WTC11 (cell line): ENCODE results near the gene DNAH8. TPM values are rescaled to one million over a fixed set of nuclear protein-coding genes. Genes with fewer than 3 reads are reported as not detected.

Experiments used
- ATAC-seq: fragments of 200-7000 bp; cut with Tn5 transposase; 2 replicates; pipeline ENCODE4 v1.10.0; 2021; ENCODE audit warnings: mild to moderate bottlenecking, moderate library complexity
- CTCF ChIA-PET: fragments of 300-600 bp; sonication (Branson Sonifier 250); formaldehyde crosslinking; loops from one replicate; lab custom pipeline; 2021; ENCODE audit warnings: antibody characterized with exemption; lab: Charles Lee
- POLR2A ChIA-PET: fragments of 350-600 bp; sonication (Branson Sonifier 250); formaldehyde crosslinking; loops from one replicate; lab custom pipeline; 2021; ENCODE audit warnings: antibody characterized with exemption; lab: Charles Lee
- DNase-seq: peaks from one replicate; pipeline ENCODE4 v3.0.0; 2021; ENCODE audit warnings: low spot score
- H3K27ac Mint-ChIP-seq: 2 replicates; pipeline ENCODE4 v1.8.0; 2021; ENCODE audit warnings: mixed read lengths
- H3K27me3 Mint-ChIP-seq: 2 replicates; pipeline ENCODE4 v1.8.0; 2021; ENCODE audit warnings: low read depth, mild to moderate bottlenecking, moderate library complexity, mixed read lengths
- H3K36me3 Mint-ChIP-seq: 2 replicates; pipeline ENCODE4 v1.8.0; 2021; ENCODE audit warnings: mixed read lengths
- H3K4me1 Mint-ChIP-seq: 2 replicates; pipeline ENCODE4 v1.8.0; 2022; ENCODE audit warnings: mixed read lengths
- H3K4me3 Mint-ChIP-seq: 2 replicates; pipeline ENCODE4 v1.8.0; 2021; ENCODE audit warnings: mild to moderate bottlenecking, moderate library complexity, mixed read lengths
- H3K9me3 Mint-ChIP-seq: 2 replicates; pipeline ENCODE4 v1.8.0; 2021; ENCODE audit warnings: mixed read lengths
- ATF1 ChIP-seq: sonication (generic); formaldehyde crosslinking; IDR thresholded peaks from 2 replicates; pipeline ENCODE4 v1.8.1; 2023; ENCODE audit warnings: mild to moderate bottlenecking, moderate library complexity, missing genetic modification reagents
- CREB1 ChIP-seq: sonication (generic); formaldehyde crosslinking; IDR thresholded peaks from 2 replicates; pipeline ENCODE4 v1.8.0; 2023; ENCODE audit warnings: mild to moderate bottlenecking, missing genetic modification reagents
- ESRRA ChIP-seq: sonication (generic); formaldehyde crosslinking; IDR thresholded peaks from 2 replicates; pipeline ENCODE4 v1.8.1; 2022; ENCODE audit warnings: mild to moderate bottlenecking, missing genetic modification reagents, borderline replicate concordance
- ETV6 ChIP-seq: sonication (generic); formaldehyde crosslinking; IDR thresholded peaks from 2 replicates; pipeline ENCODE4 v1.8.1; 2022; ENCODE audit warnings: mild to moderate bottlenecking, missing genetic modification reagents
- GTF2I ChIP-seq: fragments of 250-450 bp; sonication (Bioruptor Pico); conservative IDR thresholded peaks from 2 replicates; pipeline ENCODE4 v1.4.0; 2021; ENCODE audit warnings: mild to moderate bottlenecking
- NFE2L1 ChIP-seq: sonication (generic); formaldehyde crosslinking; IDR thresholded peaks from 2 replicates; pipeline ENCODE4 v1.8.1; 2023; ENCODE audit warnings: missing genetic modification reagents
- NR3C1 ChIP-seq: sonication (generic); formaldehyde crosslinking; conservative IDR thresholded peaks from 2 replicates; pipeline ENCODE4 v1.8.1; 2023; ENCODE audit warnings: low read depth, mild to moderate bottlenecking, missing genetic modification reagents
- RELA ChIP-seq: sonication (generic); formaldehyde crosslinking; IDR thresholded peaks from 2 replicates; pipeline ENCODE4 v1.8.1; 2022; ENCODE audit warnings: missing genetic modification reagents, mild to moderate bottlenecking, borderline replicate concordance
- RORB ChIP-seq: fragments of 250-450 bp; sonication (Bioruptor Pico); IDR thresholded peaks from 2 replicates; pipeline ENCODE4 v1.9.0; 2021; ENCODE audit warnings: mild to moderate bottlenecking
- TCF7 ChIP-seq: sonication (generic); formaldehyde crosslinking; IDR thresholded peaks from 2 replicates; pipeline ENCODE4 v1.8.0; 2022; ENCODE audit warnings: mild to moderate bottlenecking, low read depth, missing genetic modification reagents, moderate library complexity
- total RNA-seq: library from RNA; stranded (reverse); gene quantifications from 3 replicates; pipeline ENCODE4 v1.2.3, GENCODE V29; 2021
- TF ChIP-seq, protein P1 (sequence below): sonication (generic); formaldehyde crosslinking; IDR thresholded peaks from 2 replicates; pipeline ENCODE4 v1.8.0; 2022; ENCODE audit warnings: missing genetic modification reagents
- TF ChIP-seq, protein P2 (sequence below): fragments of 250-450 bp; sonication (Bioruptor Pico); IDR thresholded peaks from 2 replicates; pipeline ENCODE4 v2.1.2; 2022; ENCODE audit warnings: mild to moderate bottlenecking, moderate library complexity
- TF ChIP-seq, protein P3 (sequence below): sonication (generic); formaldehyde crosslinking; IDR thresholded peaks from 2 replicates; pipeline ENCODE4 v1.8.1; 2023; ENCODE audit warnings: mild to moderate bottlenecking, missing genetic modification reagents, moderate library complexity
- TF ChIP-seq, protein P4 (sequence below): sonication (generic); formaldehyde crosslinking; IDR thresholded peaks from 2 replicates; pipeline ENCODE4 v1.8.0; 2023; ENCODE audit warnings: missing genetic modification reagents, mild to moderate bottlenecking, borderline replicate concordance
- TF ChIP-seq, protein P5 (sequence below): fragments of 250-450 bp; sonication (Bioruptor Pico); conservative IDR thresholded peaks from 2 replicates; pipeline ENCODE4 v1.9.0; 2021; ENCODE audit warnings: mild to moderate bottlenecking
- TF ChIP-seq, protein P6 (sequence below): sonication (generic); formaldehyde crosslinking; IDR thresholded peaks from 2 replicates; pipeline ENCODE4 v1.8.0; 2022; ENCODE audit warnings: mild to moderate bottlenecking, missing genetic modification reagents
- TF ChIP-seq, protein P7 (sequence below): sonication (generic); formaldehyde crosslinking; IDR thresholded peaks from 2 replicates; pipeline ENCODE4 v1.8.1; 2022; ENCODE audit warnings: mild to moderate bottlenecking, missing genetic modification reagents, moderate library complexity, borderline replicate concordance
- TF ChIP-seq, protein P8 (sequence below): sonication (generic); formaldehyde crosslinking; IDR thresholded peaks from 2 replicates; pipeline ENCODE4 v1.8.1; 2022; ENCODE audit warnings: mild to moderate bottlenecking, moderate library complexity, missing genetic modification reagents

DNAH8 gene
- total RNA-seq, 1 experiment from 2014 or later = 0.02 TPM

DNA sequence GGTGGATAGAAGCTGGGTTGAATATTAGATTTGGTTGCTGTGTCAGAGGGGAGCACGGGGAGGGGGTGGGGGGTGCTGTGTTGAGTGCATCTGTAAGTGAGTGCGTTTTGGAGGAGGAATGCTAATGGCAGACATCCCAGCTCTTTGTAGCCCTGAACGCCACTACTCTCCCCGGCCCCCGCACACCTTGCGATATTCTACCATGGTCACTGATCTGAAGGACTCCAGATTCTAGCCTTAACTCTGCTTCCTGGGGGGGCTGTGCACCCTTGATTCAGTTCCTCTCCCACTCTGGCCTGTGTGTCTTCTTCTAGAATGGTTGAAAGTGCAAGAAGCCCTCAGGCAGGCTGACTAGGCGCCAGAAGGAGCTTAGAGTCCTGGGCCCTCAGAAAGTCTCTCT, 340.6 kb downstream of the DNAH8 start:
- no peak for ATAC-seq
- no peak for TF ChIP-seq ETV6
- TF ChIP-seq, protein P1, sequence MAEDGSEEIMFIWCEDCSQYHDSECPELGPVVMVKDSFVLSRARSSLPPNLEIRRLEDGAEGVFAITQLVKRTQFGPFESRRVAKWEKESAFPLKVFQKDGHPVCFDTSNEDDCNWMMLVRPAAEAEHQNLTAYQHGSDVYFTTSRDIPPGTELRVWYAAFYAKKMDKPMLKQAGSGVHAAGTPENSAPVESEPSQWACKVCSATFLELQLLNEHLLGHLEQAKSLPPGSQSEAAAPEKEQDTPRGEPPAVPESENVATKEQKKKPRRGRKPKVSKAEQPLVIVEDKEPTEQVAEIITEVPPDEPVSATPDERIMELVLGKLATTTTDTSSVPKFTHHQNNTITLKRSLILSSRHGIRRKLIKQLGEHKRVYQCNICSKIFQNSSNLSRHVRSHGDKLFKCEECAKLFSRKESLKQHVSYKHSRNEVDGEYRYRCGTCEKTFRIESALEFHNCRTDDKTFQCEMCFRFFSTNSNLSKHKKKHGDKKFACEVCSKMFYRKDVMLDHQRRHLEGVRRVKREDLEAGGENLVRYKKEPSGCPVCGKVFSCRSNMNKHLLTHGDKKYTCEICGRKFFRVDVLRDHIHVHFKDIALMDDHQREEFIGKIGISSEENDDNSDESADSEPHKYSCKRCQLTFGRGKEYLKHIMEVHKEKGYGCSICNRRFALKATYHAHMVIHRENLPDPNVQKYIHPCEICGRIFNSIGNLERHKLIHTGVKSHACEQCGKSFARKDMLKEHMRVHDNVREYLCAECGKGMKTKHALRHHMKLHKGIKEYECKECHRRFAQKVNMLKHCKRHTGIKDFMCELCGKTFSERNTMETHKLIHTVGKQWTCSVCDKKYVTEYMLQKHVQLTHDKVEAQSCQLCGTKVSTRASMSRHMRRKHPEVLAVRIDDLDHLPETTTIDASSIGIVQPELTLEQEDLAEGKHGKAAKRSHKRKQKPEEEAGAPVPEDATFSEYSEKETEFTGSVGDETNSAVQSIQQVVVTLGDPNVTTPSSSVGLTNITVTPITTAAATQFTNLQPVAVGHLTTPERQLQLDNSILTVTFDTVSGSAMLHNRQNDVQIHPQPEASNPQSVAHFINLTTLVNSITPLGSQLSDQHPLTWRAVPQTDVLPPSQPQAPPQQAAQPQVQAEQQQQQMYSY (CRISPR knock-in tag) = no peak
- no peak for TF ChIP-seq NR3C1 (CRISPR knock-in tag)
- TF ChIP-seq, protein P2, sequence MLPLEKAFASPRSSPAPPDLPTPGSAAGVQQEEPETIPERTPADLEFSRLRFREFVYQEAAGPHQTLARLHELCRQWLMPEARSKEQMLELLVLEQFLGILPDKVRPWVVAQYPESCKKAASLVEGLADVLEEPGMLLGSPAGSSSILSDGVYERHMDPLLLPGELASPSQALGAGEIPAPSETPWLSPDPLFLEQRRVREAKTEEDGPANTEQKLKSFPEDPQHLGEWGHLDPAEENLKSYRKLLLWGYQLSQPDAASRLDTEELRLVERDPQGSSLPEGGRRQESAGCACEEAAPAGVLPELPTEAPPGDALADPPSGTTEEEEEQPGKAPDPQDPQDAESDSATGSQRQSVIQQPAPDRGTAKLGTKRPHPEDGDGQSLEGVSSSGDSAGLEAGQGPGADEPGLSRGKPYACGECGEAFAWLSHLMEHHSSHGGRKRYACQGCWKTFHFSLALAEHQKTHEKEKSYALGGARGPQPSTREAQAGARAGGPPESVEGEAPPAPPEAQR = no peak
- TF ChIP-seq TCF7 (CRISPR knock-in tag) = no peak
- TF ChIP-seq, protein P3, sequence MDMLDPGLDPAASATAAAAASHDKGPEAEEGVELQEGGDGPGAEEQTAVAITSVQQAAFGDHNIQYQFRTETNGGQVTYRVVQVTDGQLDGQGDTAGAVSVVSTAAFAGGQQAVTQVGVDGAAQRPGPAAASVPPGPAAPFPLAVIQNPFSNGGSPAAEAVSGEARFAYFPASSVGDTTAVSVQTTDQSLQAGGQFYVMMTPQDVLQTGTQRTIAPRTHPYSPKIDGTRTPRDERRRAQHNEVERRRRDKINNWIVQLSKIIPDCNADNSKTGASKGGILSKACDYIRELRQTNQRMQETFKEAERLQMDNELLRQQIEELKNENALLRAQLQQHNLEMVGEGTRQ (CRISPR knock-in tag) = no peak
- TF ChIP-seq RORB (CRISPR knock-in tag) = no peak
- TF ChIP-seq, protein P4, sequence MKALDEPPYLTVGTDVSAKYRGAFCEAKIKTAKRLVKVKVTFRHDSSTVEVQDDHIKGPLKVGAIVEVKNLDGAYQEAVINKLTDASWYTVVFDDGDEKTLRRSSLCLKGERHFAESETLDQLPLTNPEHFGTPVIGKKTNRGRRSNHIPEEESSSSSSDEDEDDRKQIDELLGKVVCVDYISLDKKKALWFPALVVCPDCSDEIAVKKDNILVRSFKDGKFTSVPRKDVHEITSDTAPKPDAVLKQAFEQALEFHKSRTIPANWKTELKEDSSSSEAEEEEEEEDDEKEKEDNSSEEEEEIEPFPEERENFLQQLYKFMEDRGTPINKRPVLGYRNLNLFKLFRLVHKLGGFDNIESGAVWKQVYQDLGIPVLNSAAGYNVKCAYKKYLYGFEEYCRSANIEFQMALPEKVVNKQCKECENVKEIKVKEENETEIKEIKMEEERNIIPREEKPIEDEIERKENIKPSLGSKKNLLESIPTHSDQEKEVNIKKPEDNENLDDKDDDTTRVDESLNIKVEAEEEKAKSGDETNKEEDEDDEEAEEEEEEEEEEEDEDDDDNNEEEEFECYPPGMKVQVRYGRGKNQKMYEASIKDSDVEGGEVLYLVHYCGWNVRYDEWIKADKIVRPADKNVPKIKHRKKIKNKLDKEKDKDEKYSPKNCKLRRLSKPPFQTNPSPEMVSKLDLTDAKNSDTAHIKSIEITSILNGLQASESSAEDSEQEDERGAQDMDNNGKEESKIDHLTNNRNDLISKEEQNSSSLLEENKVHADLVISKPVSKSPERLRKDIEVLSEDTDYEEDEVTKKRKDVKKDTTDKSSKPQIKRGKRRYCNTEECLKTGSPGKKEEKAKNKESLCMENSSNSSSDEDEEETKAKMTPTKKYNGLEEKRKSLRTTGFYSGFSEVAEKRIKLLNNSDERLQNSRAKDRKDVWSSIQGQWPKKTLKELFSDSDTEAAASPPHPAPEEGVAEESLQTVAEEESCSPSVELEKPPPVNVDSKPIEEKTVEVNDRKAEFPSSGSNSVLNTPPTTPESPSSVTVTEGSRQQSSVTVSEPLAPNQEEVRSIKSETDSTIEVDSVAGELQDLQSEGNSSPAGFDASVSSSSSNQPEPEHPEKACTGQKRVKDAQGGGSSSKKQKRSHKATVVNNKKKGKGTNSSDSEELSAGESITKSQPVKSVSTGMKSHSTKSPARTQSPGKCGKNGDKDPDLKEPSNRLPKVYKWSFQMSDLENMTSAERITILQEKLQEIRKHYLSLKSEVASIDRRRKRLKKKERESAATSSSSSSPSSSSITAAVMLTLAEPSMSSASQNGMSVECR (CRISPR knock-in tag) = no peak
- no peak for TF ChIP-seq ESRRA (CRISPR knock-in tag)
- TF ChIP-seq, protein P5, sequence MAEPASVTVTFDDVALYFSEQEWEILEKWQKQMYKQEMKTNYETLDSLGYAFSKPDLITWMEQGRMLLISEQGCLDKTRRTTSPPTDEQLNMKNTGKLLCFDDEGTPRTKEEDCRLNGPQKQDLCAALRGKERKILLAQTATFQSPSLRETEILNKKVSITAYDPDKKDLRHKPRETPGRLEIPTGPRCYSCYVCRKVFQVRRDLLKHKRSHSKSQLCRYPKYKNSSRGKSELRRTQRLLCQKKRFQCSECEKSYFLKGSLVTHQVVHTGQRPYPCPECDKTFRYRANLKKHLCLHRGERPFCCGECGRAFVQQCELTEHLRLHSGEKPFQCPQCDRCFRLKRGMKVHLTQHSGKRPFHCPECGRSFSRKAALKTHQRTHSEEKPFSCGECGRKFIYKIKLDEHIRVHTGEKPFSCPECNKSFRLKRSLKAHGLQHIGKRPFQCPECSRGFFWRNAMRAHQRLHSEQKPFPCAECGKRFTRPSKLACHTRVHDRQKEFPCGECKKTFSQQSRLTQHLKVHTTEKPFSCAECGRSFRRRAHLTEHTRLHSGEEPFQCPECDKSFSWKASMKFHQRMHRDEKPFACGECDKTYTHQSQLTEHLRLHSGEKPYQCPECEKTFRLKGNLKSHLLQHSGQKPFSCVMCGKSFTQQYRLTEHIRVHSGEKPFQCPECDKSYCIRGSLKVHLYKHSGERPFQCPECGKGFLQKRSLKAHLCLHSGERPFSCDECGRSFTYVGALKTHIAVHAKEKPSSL (CRISPR knock-in tag) = no peak
- no peak for TF ChIP-seq NFE2L1 (CRISPR knock-in tag)
- no peak for TF ChIP-seq CREB1 (CRISPR knock-in tag)
- ChIA-PET POLR2A (no interaction called here), CTCF (interaction anchor here (0.7 to 2.9 kb wide), 6 partner anchors 33 to 134 kb away, joined by 3 to 14 read pairs (median 4); no protein-coding TSS in a partner anchor)
- Mint-ChIP-seq H3K36me3 (no peaks in the 10 kb centered on the region), H3K27ac (no peak overlapping the region; the same call in 1 of the 2 replicates), H3K27me3 (peaks cover 9% of the 10 kb centered on the region; the same call in 1 of the 2 replicates), H3K4me3 (no peak overlapping the region), H3K4me1 (peaks cover 13% of the 10 kb centered on the region), H3K9me3 (no peaks in the 10 kb centered on the region)
- no peak for DNase-seq

DNA sequence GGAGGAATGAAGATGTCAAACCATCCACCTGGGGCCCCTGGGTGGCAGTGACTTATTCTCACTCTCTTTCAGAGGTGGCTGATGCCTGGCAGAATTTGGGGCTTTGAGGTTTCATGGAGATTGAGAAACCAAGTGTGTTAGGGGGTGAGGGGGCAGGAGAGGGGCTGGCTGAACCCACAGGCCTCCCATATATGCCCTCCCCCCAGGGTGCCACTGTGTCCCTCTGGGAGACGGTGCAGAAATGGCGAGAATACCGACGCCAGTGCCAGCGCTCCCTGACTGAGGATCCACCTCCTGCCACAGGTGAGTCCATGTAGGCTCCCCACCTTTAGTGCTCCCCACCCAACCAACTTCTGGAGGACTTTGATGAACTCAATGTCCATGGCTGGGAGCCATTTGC, 341.1 kb downstream of the DNAH8 start:
- DNase-seq (no peak), ATAC-seq (no peak)
- H3K36me3 Mint-ChIP-seq = no peaks in the 10 kb centered on the region
- peaks cover 4% of the 10 kb centered on the region; the same call in 1 of the 2 replicates for H3K27me3 Mint-ChIP-seq
- no peak overlapping the region for H3K27ac Mint-ChIP-seq
- ChIA-PET POLR2A (no interaction called here), CTCF (interaction anchor here (0.7 to 2.9 kb wide), 4 partner anchors 32 to 134 kb away, joined by 3 to 14 read pairs (median 4); no protein-coding TSS in a partner anchor)
- H3K4me1 Mint-ChIP-seq = peaks cover 13% of the 10 kb centered on the region
- no peaks in the 10 kb centered on the region for H3K9me3 Mint-ChIP-seq
- no peak overlapping the region for H3K4me3 Mint-ChIP-seq
- no peak for TF ChIP-seq ATF1 (CRISPR knock-in tag)
- TF ChIP-seq, protein P6, sequence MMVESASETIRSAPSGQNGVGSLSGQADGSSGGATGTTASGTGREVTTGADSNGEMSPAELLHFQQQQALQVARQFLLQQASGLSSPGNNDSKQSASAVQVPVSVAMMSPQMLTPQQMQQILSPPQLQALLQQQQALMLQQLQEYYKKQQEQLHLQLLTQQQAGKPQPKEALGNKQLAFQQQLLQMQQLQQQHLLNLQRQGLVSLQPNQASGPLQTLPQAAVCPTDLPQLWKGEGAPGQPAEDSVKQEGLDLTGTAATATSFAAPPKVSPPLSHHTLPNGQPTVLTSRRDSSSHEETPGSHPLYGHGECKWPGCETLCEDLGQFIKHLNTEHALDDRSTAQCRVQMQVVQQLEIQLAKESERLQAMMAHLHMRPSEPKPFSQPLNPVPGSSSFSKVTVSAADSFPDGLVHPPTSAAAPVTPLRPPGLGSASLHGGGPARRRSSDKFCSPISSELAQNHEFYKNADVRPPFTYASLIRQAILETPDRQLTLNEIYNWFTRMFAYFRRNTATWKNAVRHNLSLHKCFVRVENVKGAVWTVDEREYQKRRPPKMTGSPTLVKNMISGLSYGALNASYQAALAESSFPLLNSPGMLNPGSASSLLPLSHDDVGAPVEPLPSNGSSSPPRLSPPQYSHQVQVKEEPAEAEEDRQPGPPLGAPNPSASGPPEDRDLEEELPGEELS (CRISPR knock-in tag) = no peak
- TF ChIP-seq, protein P7, sequence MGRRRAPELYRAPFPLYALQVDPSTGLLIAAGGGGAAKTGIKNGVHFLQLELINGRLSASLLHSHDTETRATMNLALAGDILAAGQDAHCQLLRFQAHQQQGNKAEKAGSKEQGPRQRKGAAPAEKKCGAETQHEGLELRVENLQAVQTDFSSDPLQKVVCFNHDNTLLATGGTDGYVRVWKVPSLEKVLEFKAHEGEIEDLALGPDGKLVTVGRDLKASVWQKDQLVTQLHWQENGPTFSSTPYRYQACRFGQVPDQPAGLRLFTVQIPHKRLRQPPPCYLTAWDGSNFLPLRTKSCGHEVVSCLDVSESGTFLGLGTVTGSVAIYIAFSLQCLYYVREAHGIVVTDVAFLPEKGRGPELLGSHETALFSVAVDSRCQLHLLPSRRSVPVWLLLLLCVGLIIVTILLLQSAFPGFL = no peak
- TF ChIP-seq RELA (CRISPR knock-in tag) = no peak
- TF ChIP-seq, protein P8, sequence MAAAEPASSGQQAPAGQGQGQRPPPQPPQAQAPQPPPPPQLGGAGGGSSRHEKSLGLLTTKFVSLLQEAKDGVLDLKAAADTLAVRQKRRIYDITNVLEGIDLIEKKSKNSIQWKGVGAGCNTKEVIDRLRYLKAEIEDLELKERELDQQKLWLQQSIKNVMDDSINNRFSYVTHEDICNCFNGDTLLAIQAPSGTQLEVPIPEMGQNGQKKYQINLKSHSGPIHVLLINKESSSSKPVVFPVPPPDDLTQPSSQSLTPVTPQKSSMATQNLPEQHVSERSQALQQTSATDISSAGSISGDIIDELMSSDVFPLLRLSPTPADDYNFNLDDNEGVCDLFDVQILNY (CRISPR knock-in tag) = no peak
- no peak for TF ChIP-seq GTF2I (CRISPR knock-in tag)
- no peak for TF ChIP-seq CREB1 (CRISPR knock-in tag)
